Endothelial cell of umbilical vein (primary cell): ENCODE results near the gene TTC34.

Source experiments
- CTCF ChIP-seq, 2 donors: IDR thresholded peaks; 1 replicate in 1 of 2; 2 replicates in 1 of 2; pipeline ENCODE4 v1.5.1; 2011; ENCODE audit warnings: low read length in 2 of 2, mild to moderate bottlenecking in 2 of 2, moderate library complexity in 2 of 2, control low read depth in 1 of 2, inconsistent platforms in 1 of 2, low read depth in 1 of 2; ENCODE audit not compliant: insufficient read depth in 1 of 2; ENCODE audit errors: extremely low read depth in 1 of 2
- POLR2A ChIP-seq: IDR thresholded peaks from 2 replicates; pipeline ENCODE4 v1.6.1; 2012; ENCODE audit warnings: low read depth, mild to moderate bottlenecking, control low read depth, low read length

DNA sequence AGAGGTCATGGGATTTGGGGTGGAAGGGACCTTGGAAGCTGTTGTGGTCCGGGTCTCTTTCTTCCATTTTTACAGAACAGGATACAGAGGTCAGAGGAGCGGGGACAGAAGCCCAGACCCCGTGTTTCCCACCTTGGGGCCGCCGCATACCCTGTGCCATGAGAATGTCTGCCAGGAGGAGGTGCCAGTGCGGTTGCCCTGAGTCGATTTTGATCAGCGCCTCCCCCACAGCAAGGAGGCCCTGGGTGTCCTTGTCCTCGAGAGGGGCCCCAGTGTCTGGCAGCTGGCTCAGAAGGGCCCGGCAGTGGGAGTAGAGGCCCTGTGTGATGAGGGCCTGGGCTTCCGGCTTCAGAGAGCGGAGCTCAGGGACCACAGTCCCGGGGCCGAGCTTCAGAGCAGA lies 156.3 kb downstream of the TTC34 start:
- no peak for TF ChIP-seq POLR2A
- TF ChIP-seq CTCF (IDR thresholded peaks at IDR 0.05; ENCODE audit: extremely low read depth in 1 of 2, insufficient read depth in 1 of 2, low read depth in 1 of 2, low read length in 2 of 2): no peak
